GM12892 (cell line): ENCODE measurements around the gene CLDN19.

Experiments used
- POLR2A ChIP-seq: IDR thresholded peaks from 2 replicates; pipeline ENCODE4 v1.6.1; 2011; ENCODE audit warnings: low read depth, low read length, control low read depth
- POLR2AphosphoS5 ChIP-seq: IDR thresholded peaks from 2 replicates; pipeline ENCODE4 v1.6.1; 2011; ENCODE audit warnings: low read depth, low read length, control low read depth
- TAF1 ChIP-seq: IDR thresholded peaks from 2 replicates; pipeline ENCODE4 v1.6.1; 2011; ENCODE audit warnings: low read depth, mild to moderate bottlenecking, control low read depth, low read length, borderline replicate concordance

- TF ChIP-seq POLR2AphosphoS5 (no peak), TAF1 (no peak), POLR2A (no peak)
Measured at GRCh38 chr1:42774928-42775526, 35.0 kb upstream of the CLDN19 start.
